WI38 (cell line): ENCODE data around the gene YIPF5.

Experiments used
- H3K4me3 ChIP-seq: 2 replicates; pipeline ENCODE4 v1.5.1; 2011; ENCODE audit warnings: low read depth, mild to moderate bottlenecking, control low read depth, low read length
- CTCF ChIP-seq: IDR thresholded peaks from 2 replicates; pipeline ENCODE4 v1.5.1; 2012; ENCODE audit warnings: low read depth, mild to moderate bottlenecking, control low read depth, low read length

The YIPF5 gene

GRCh38 chr5:144179226-144179625, 8.8 kb upstream of the YIPF5 start:
- H3K4me3 ChIP-seq = no peak overlapping the region
- TF ChIP-seq CTCF = no peak

GRCh38 chr5:144177548-144177947, 7.1 kb upstream of the YIPF5 start:
- H3K4me3 ChIP-seq = no peak overlapping the region
- TF ChIP-seq CTCF = no peak

GRCh38 chr5:144173766-144174165, 3.3 kb upstream of the YIPF5 start:
- H3K4me3 ChIP-seq = no peak overlapping the region
- TF ChIP-seq CTCF = no peak

GRCh38 chr5:144169904-144170275, 569 bp downstream of the YIPF5 start:
- peak overlapping the region; percentile 87 for H3K4me3 ChIP-seq
- TF ChIP-seq CTCF = no peak

- no peak for TF ChIP-seq CTCF
- H3K4me3 ChIP-seq = no peak overlapping the region; the same call in 1 of the 2 replicates
Measured at GRCh38 chr5:144167998-144168397, 2.5 kb downstream of the YIPF5 start.

GRCh38 chr5:144166696-144167095, 3.8 kb downstream of the YIPF5 start:
- H3K4me3 ChIP-seq = no peak overlapping the region
- no peak for TF ChIP-seq CTCF

GRCh38 chr5:144162686-144163085, 7.8 kb downstream of the YIPF5 start:
- TF ChIP-seq CTCF = no peak
- no peak overlapping the region for H3K4me3 ChIP-seq

- H3K4me3 ChIP-seq = no peak overlapping the region
- TF ChIP-seq CTCF = no peak
Measured at GRCh38 chr5:144156767-144157171, 13.7 kb downstream of the YIPF5 start.
